ENCODE data around the gene CTNNA3.

The CTNNA3 gene

GRCh38 chr10:66842371-66842770 lies 853.6 kb downstream of the CTNNA3 start:
- DNase-seq: no peak

DNA sequence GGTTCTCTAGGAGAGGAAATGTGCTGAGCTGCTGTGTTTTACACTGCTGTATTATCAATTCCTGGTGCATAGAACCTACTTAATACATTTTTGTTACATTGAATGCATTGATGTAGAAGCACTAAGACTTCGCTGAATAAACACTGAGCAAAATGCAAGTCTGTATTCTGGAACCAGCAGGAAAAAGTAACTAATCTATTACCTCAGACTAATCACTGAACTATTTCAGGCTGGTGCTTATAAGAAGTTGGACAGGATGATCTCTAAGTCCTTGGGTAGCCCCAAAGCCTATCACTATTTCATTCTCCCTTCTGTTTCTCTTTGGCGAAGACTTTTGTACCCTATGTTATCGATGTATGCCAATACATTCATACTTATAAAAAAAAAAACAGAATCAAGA lies 857.3 kb downstream of the CTNNA3 start:
- no peak for DNase-seq

DNA sequence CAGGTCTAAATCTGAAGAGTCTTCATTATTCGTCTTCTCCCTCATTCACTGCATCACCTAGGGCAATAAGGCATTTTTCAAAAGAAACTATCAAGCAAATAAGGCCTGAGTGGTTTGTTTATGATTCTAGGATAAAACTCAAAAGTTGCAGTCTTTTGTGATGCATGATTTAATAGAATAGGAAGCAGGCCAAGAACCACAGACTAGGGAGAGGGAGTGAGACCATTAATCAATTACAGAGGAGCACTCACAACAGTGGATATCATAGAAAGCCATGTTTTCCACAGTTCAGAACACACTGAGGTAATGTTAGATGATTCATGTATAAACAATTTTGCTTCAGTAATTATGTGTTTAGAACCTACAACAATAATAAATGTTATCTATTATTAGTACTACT lies 858.0 kb downstream of the CTNNA3 start:
- DNase-seq: no peak

DNA sequence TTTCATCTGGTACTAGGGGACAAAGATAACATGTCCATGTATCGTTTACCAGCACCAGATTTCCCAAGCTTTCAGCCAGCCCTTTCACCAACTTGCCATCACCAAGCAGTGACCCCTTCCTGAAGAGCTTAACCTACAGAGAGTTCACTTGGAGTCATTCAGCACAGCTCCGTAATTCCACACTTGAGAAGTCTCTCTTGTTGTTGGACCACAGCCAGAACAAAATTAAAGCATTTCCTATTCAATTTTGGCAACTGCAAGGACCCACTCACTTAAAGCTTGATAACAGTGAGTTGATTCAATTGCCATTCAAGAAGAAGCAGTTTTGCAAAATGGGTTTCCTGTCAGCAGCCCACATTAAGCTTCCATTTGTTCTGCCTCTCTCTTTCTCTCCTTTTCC lies 858.7 kb downstream of the CTNNA3 start:
- DNase-seq: no peak

DNA sequence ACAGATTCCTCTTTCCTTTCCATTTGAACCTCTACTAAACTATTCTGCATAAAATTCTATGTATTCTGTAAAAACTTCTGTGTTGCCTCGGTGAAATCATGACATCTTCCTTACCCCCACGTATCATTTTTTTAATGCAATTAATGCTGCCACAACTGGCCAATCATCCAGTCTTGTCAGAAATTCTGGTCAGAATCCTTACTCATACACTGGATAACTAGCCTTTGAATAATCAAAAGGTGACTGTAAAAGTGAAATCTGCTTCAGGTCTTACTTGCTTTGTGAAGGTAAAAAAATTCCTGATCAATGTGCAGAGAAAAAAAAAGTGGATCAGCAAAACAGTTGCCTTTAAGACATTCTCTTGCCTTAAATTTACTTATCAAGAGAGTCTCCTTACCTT lies 859.2 kb downstream of the CTNNA3 start:
- no peak for DNase-seq

- DNase-seq: no peak
These were observed 859.9 kb downstream of the CTNNA3 start for GRCh38 chr10:66836057-66836456.

- DNase-seq: no peak
These were observed 860.6 kb downstream of the CTNNA3 start for GRCh38 chr10:66835400-66835799.

GRCh38 chr10:66834802-66835201 lies 861.2 kb downstream of the CTNNA3 start:
- peak in 1 of 5 donors; percentile 18 for DNase-seq

DNA sequence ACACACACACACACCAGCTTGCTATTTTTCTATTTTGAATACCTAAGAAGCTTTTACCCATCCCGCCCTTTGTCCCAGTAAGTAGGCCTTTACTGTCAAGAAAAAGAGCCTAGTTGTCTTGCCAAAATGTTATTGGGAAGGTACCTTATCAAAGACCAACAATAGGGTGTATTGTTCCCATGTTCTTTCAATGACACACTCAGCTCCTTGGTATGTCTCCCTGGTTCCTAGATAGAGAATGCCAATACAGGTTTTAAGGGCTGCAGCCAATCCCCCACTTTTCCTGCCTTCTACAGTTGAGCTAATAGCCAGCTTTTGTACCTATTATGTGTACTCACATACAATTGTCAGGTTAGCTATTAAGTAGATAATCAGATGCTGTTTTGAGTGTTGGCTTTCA lies 862.1 kb downstream of the CTNNA3 start:
- DNase-seq: no peak

GRCh38 chr10:66832781-66833422 lies 863.1 kb downstream of the CTNNA3 start:
- no peak for DNase-seq

DNA sequence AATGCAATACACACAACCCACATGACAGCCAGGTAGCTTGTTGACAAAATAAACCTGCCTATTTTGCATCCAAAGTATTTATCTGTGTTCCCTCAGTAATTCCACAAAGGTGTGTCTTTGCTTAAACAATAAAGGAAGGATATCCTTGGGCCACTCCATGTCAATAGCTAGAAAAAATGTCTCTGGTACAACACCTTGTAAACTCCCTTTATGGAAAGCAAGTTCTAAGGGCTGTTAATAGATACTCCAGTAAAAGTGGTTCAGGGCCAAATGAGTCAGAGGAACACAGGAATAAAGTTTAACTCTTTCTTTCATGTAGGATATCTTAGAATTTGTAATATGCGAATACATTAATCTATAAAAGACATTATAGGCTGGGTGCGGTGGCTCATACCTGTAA lies 867.0 kb downstream of the CTNNA3 start:
- DNase-seq: no peak

- no peak for DNase-seq
These were observed 868.6 kb downstream of the CTNNA3 start for GRCh38 chr10:66827353-66827752.

DNA sequence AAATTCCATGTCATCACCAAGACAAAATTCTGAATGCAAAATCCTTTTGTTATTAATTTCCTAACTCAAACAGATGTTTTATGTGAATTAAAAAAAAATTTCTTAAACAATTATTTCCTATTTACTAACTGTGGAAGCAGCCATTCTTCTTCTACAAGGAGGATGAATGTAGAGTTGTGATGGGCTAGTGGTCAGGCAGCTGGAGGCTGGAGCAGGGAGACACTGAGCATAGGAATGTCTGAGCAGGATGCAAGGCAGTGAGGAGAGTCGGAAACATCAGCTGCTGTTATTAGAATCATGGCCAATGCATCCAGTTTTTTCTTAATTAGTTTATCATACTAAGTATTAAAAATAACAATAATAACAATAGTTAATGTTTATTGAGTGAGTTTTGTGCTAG lies 872.7 kb downstream of the CTNNA3 start:
- DNase-seq: no peak

- no peak for DNase-seq
These were observed 873.2 kb downstream of the CTNNA3 start for GRCh38 chr10:66822801-66823200.

DNA sequence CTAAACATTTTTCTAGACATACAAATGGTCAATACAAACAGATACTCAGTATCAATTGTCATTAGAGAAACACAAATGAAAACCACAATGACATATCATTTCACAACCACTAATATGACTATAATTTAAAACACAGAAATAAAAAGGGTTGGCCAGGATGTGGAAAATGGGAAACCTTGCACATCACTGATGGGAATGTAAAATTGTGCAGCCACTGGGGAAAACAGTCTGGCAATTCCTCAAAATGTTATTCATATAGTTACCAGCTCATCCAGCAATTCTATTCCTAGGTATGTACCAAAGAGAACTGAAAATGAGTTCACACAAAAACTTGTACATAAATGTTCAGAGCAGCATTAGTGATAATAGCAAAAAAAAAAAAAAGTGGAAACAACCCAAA lies 876.3 kb downstream of the CTNNA3 start:
- DNase-seq: no peak

GRCh38 chr10:66813122-66813521 lies 882.9 kb downstream of the CTNNA3 start:
- DNase-seq: no peak

DNA sequence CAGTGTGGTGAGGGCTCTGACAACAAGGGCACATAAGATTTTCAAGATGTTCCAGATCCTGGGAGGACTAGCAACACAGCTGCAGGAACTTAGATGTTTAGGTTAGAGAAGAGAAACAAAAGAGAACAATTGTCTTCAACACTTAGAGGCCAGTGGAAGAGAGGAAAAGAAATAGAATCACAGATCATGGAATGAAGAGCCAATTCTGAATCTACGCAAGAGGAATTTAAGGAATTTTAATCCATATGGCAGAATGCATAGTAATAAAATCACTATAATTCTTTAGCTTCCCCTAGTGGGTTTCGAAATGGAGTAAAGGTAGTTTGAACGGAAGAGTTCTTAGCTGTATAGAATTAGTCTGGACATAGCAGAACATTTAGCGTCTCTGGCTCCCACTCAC lies 884.8 kb downstream of the CTNNA3 start:
- DNase-seq: no peak

DNA sequence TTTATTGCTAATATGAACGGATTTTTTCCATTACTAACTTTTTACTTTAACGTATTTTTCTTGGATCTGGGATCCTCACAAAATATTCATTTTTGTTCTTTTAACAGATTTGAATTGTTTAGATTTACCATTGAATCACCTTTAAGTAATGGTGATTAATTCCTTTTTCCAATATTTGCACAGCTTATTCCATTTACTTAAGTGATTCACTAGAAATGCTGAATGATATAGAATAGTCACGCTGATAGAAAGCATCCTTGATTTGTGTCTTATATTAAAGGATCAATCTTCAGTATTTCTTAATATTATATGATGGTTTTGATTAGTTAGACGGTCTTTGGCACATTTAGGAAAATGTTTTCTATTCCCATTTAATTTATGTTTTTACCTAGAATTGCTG lies 886.6 kb downstream of the CTNNA3 start:
- no peak for DNase-seq

DNA sequence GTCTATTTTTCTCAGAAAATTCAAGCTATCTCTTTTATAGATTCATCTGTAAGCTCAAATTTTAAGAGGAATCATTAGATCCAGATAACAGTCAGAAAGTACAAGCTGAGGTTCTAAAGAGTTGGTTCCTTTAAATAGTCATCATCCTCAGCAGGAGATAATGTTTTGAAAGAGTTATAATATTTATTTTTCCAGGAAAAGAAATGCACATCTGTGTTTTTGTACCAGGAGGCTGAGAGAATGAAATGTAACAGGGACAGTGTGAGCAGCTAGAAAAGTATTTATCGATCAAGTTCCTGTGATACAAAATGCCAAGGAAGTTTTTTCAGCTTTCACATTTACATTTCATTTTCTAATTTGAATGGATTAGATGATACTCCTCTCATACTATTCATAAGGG lies 890.4 kb downstream of the CTNNA3 start:
- no peak for DNase-seq

- DNase-seq: no peak
These were observed 891.0 kb downstream of the CTNNA3 start for GRCh38 chr10:66804962-66805361.

DNA sequence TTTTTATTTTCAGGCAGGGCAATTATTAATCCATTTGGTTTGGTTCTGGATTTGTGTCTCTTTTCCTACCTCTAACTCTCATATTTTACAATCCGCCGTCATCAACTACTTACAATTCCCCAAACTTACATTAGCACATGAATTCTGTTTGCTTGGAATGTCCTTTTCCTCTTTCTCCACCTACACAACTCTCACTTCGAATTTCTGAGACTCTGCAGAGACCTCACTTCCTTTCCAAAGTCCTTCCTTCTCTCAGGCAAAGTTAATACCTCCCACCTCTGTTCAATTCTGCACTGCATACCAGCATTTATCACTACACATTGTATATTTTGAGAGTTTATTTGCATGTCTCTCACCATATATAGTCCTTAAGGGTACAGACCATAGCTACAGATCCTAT lies 892.8 kb downstream of the CTNNA3 start:
- DNase-seq: no peak

- DNase-seq: no peak
These were observed 896.5 kb downstream of the CTNNA3 start for GRCh38 chr10:66799474-66799873.

DNA sequence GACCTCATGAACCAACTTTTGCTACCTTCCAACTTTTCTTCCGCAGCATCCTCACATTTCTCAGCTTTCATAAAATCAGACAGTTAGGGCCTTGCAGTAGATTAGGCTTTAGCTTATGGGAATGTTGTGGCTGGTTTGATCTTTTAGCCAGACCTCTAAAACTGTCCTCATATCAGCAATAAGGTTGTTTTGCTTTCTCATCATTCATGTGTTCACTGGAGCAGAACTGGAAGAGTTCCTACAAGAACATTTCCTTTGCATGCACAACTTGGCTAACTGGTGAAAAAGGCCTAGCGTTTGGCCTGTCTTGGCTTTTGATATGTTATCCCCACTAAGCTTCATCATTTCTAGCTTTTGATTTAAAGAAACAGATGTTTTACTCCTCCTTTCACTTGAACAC lies 900.1 kb downstream of the CTNNA3 start:
- no peak for DNase-seq

- no peak for DNase-seq
These were observed 903.6 kb downstream of the CTNNA3 start for GRCh38 chr10:66792441-66792840.

DNA sequence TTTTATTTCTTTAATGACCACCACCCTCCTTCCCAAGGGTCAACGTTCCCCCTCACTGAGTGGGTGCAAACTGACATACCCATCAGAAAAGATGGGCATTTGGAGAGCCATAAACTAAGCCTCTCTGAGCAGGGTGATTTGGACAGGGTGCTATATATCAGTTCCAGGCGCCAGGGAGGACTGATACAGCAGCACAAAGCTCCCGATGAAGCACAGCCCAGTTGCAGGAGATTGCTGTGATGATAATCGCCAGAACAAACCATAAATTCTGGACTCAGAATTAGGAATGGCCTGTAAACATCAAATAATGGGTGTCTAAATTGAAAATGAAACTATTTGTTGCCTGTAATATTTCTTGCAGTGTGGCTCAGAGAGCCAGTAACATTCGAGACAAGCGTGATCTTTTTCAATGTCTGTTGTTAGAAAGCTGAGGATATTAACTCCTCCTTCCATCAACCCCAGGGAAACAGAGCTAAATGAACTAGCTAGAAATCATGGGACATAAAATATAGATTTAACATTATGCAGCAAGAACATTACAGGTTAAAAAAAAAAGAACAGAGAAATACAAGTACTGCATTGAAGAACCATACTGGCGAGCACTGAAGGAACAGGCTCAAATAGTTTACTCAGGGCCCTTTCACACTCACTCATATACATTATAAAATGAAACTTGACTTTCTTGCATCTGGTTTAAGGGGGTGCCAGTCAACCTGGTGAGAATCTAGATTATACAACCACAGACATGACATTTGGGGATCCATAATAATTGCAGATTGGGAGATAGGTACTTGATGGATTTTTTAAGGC lies 907.6 kb downstream of the CTNNA3 start:
- no peak for DNase-seq

Measured in T-helper 1 cell (primary cell).